ENCODE measurements around the gene NAA60. TPM values are rescaled to one million over a fixed set of nuclear protein-coding genes. Genes with fewer than 3 reads are reported as not detected.
A peak's percentile ranks its signal among the peaks of the same experiment; 100 is the strongest.

NAA60 gene
- total and polyA plus RNA-seq, 2 experiments from 2014 or later = 11.2 to 49.4 TPM

DNA sequence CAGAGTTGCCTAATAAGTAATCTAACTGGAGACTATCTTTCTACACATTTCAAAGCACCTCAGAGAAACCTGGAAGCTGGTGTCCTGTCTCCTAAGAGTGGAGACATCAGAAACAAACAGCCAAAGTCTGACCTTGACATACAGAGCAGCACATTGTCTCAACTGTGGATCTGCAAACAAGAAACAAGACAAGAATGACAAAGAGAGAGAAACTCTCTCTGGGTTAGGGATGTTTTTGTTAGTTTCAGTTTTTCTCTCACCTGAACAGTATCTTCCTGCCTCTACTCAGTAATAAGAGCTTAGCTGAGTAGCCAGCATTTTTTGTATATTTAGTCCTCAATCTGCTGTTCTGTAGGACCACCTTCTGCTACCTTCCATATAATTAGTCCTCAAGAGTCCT lies 9.1 kb upstream of the NAA60 start:
- no peak for DNase-seq
- no peaks in the 10 kb centered on the region for H3K4me1 ChIP-seq (ENCODE audit: insufficient read depth)
- TF ChIP-seq EZH2 (IDR thresholded peaks at IDR 0.05; ENCODE audit: insufficient read depth, poor library complexity, severe bottlenecking) = no peak
- H4K20me1 ChIP-seq (ENCODE audit: insufficient read depth) = no peaks in the 10 kb centered on the region
- in situ Hi-C loops (cut with MboI) = no loop called here
- peaks cover 22% of the 10 kb centered on the region for H3K79me2 ChIP-seq (ENCODE audit: insufficient read depth)
- H3K36me3 ChIP-seq (ENCODE audit: low read depth) = peaks cover 12% of the 10 kb centered on the region; the same call in 1 of the 2 replicates
- H3K4me3 ChIP-seq = no peak overlapping the region
- no peak overlapping the region for H3K4me2 ChIP-seq (ENCODE audit: unreplicated experiment)
- no peaks in the 10 kb centered on the region for H3K9me3 ChIP-seq (ENCODE audit: low read depth)
- no peak overlapping the region for H2AFZ ChIP-seq
- no peaks in the 10 kb centered on the region for H3F3A ChIP-seq (ENCODE audit: insufficient read depth)
- no peak overlapping the region for H3K9ac ChIP-seq
- no peaks in the 10 kb centered on the region for H3K27me3 ChIP-seq (replicated peaks; ENCODE audit: insufficient read depth)
- H3K9me2 ChIP-seq (ENCODE audit: insufficient read depth) = no peaks in the 10 kb centered on the region
- no peak overlapping the region for H3K27ac ChIP-seq

DNA sequence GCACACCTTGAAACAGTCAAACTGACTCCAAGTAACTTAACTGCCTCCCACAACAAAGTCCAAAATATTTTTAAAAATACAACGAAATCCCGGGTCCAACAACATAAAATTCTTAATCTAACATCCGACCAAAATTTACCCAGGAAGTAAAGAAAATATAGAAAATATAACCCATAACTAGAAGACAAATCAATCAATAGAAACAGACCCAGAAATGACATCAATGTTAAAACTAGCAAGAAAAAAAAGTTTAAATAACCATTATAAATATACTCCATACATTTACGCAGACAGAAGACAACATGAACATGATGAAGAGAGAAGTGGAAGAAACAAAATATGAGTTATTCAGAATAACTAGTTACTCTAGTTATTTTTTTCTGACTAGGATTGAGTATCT lies 3.8 kb upstream of the NAA60 start:
- WGBS, 2 experiments (ENCODE audit: low coverage in 1 of 2, low lambda C conversion rate in 2 of 2, missing lambda C conversion rate in 2 of 2) = 55 to 58% methylated on average over 4 of the region's 4 CpGs
- Histone ChIP-seq H3K27me3 (replicated peaks; ENCODE audit: insufficient read depth) (no peaks in the 10 kb centered on the region), H3K9me2 (ENCODE audit: insufficient read depth) (no peaks in the 10 kb centered on the region), H3K4me3 (no peak overlapping the region), H3K79me2 (ENCODE audit: insufficient read depth) (peaks cover 63% of the 10 kb centered on the region), H3K9me3 (ENCODE audit: low read depth) (no peaks in the 10 kb centered on the region), H3K9ac (no peak overlapping the region), H2AFZ (no peak overlapping the region), H3K4me2 (ENCODE audit: unreplicated experiment) (no peak overlapping the region), H3F3A (ENCODE audit: insufficient read depth) (0 out of 2 replicates have a peak, but pooled peaks cover 4% of the 10 kb centered on the region), H4K20me1 (ENCODE audit: insufficient read depth) (no peaks in the 10 kb centered on the region), H3K27ac (no peak overlapping the region), H3K4me1 (ENCODE audit: insufficient read depth) (peaks cover 3% of the 10 kb centered on the region; the same call in 1 of the 2 replicates), H3K36me3 (ENCODE audit: low read depth) (peaks cover 15% of the 10 kb centered on the region)
- no peak for DNase-seq
- TF ChIP-seq EZH2phosphoT487 (IDR thresholded peaks at IDR 0.05; ENCODE audit: insufficient read depth, low read depth) (no peak), EZH2 (IDR thresholded peaks at IDR 0.05; ENCODE audit: insufficient read depth, poor library complexity, severe bottlenecking) (no peak)
- in situ Hi-C loops (cut with MboI) = no loop called here

DNA sequence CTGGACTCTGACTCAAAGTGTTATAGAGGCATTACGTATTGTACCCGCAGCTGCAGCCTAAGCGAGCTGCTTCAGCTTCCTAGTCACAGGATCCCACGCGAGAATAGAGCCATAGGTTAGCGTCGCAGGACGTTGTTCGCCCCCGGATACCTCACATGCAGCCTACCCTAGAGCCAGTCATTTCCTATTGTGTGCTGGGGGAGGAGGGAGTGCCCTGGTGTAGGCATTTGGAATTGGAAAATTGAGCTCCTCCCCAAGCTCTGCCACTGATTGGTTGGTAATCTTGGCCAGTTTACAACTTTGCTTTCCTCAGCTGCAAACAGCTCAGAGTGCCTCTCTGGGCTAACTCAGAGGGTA lies 530 bp downstream of the NAA60 start:
- Histone ChIP-seq H4K20me1 (ENCODE audit: insufficient read depth) (no peaks in the 10 kb centered on the region), H3K9ac (peak overlapping the region; percentile 97), H3K4me3 (peak overlapping the region; percentile 88), H3K9me3 (ENCODE audit: low read depth) (no peaks in the 10 kb centered on the region), H3K4me1 (ENCODE audit: insufficient read depth) (peaks cover 6% of the 10 kb centered on the region; the same call in 1 of the 2 replicates), H3K27ac (peak overlapping the region; percentile 93), H3F3A (ENCODE audit: insufficient read depth) (0 out of 2 replicates have a peak, but pooled peaks cover 4% of the 10 kb centered on the region), H3K79me2 (ENCODE audit: insufficient read depth) (peaks cover 86% of the 10 kb centered on the region), H3K4me2 (ENCODE audit: unreplicated experiment) (peak overlapping the region; percentile 59), H3K27me3 (replicated peaks; ENCODE audit: insufficient read depth) (no peaks in the 10 kb centered on the region), H3K36me3 (ENCODE audit: low read depth) (peaks cover 3% of the 10 kb centered on the region; the same call in 1 of the 2 replicates), H3K9me2 (ENCODE audit: insufficient read depth) (no peaks in the 10 kb centered on the region), H2AFZ (peak overlapping the region; percentile 69)
- peak; percentile 88 for DNase-seq
- TF ChIP-seq EZH2 (IDR thresholded peaks at IDR 0.05; ENCODE audit: insufficient read depth, poor library complexity, severe bottlenecking) (no peak), EZH2phosphoT487 (IDR thresholded peaks at IDR 0.05; ENCODE audit: insufficient read depth, low read depth) (no peak)
- in situ Hi-C loops (cut with MboI) = no loop called here
- 16 to 23% methylated on average over 10 of the region's 10 CpGs for WGBS, 2 experiments (ENCODE audit: low coverage in 1 of 2, low lambda C conversion rate in 2 of 2, missing lambda C conversion rate in 2 of 2)

DNA sequence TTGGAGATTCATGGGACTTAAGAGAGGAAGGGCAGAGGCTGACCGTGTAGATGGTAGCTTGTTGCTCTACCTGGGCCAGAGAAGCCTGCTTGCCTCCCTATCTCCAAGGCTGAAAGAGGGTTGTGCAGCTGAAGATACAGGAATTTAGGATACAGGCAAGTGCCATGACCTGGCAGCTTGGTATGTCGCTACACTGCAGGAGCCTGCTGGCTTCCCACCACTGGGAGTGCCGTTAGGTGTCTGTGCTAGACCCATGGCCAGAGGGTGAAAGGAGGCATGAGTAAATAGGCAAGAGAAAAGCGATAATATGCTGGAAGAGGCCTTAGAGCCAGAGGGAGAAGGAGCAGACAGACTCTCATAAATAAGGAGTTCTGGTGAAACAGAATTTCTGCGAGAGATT lies 10.6 kb downstream of the NAA60 start:
- TF ChIP-seq EZH2 (IDR thresholded peaks at IDR 0.05; ENCODE audit: insufficient read depth, poor library complexity, severe bottlenecking) (no peak), EZH2phosphoT487 (IDR thresholded peaks at IDR 0.05; ENCODE audit: insufficient read depth, low read depth) (no peak)
- Histone ChIP-seq H3K36me3 (ENCODE audit: low read depth) (no peaks in the 10 kb centered on the region; the same call in 1 of the 2 replicates), H3K27ac (no peak overlapping the region), H3F3A (ENCODE audit: insufficient read depth) (peaks cover 15% of the 10 kb centered on the region), H3K79me2 (ENCODE audit: insufficient read depth) (peaks cover 15% of the 10 kb centered on the region), H3K4me1 (ENCODE audit: insufficient read depth) (0 out of 2 replicates have a peak, but pooled peaks cover 14% of the 10 kb centered on the region), H3K4me3 (no peak overlapping the region), H3K27me3 (replicated peaks; ENCODE audit: insufficient read depth) (no peaks in the 10 kb centered on the region), H3K9me3 (ENCODE audit: low read depth) (no peaks in the 10 kb centered on the region), H3K9ac (no peak overlapping the region), H4K20me1 (ENCODE audit: insufficient read depth) (no peaks in the 10 kb centered on the region), H3K4me2 (ENCODE audit: unreplicated experiment) (no peak overlapping the region), H3K9me2 (ENCODE audit: insufficient read depth) (no peaks in the 10 kb centered on the region), H2AFZ (no peak overlapping the region)
- in situ Hi-C loops (cut with MboI) = no loop called here
- 81 to 85% methylated on average over 5 of the region's 5 CpGs for WGBS, 2 experiments (ENCODE audit: low coverage in 1 of 2, low lambda C conversion rate in 2 of 2, missing lambda C conversion rate in 2 of 2)
- DNase-seq = peak; percentile 25

DNA sequence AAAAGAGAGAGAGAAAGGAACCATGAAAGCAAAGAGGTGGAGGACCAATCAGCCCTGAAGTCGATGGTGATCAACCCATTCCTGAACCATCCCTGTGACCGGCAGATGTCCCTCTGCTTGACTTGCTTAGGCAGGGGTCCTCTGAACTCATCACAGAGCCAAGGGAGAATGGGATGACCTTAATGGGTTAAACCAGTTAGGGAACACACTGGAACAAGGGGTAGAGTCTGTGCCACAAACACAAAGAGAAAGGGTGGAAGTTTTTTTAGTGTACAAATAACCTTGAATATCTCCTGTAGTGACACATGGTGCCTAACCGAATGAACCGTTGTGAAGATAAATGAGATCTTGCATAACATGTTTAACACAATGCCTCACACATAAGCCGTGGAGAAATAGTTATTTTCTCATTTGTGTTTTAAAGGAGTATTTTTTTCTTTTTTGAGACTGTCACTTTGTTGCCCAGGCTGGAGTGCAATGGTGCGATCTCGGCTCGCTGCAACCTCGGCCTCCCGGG lies 11.2 kb downstream of the NAA60 start:
- Histone ChIP-seq H3K4me1 (ENCODE audit: insufficient read depth) (peaks cover 20% of the 10 kb centered on the region), H3K79me2 (ENCODE audit: insufficient read depth) (peaks cover 21% of the 10 kb centered on the region), H3K27ac (no peak overlapping the region), H3K36me3 (ENCODE audit: low read depth) (no peaks in the 10 kb centered on the region; the same call in 1 of the 2 replicates), H3K9me2 (ENCODE audit: insufficient read depth) (no peaks in the 10 kb centered on the region), H3K4me3 (no peak overlapping the region), H3K9me3 (ENCODE audit: low read depth) (no peaks in the 10 kb centered on the region), H2AFZ (no peak overlapping the region), H3K9ac (no peak overlapping the region), H3K27me3 (replicated peaks; ENCODE audit: insufficient read depth) (no peaks in the 10 kb centered on the region), H3F3A (ENCODE audit: insufficient read depth) (peaks cover 21% of the 10 kb centered on the region), H3K4me2 (ENCODE audit: unreplicated experiment) (no peak overlapping the region), H4K20me1 (ENCODE audit: insufficient read depth) (no peaks in the 10 kb centered on the region)
- TF ChIP-seq EZH2phosphoT487 (IDR thresholded peaks at IDR 0.05; ENCODE audit: insufficient read depth, low read depth) = no peak
- TF ChIP-seq EZH2 (IDR thresholded peaks at IDR 0.05; ENCODE audit: insufficient read depth, poor library complexity, severe bottlenecking) = no peak
- in situ Hi-C loops (cut with MboI) = no loop called here
- WGBS, 2 experiments (ENCODE audit: low coverage in 1 of 2, low lambda C conversion rate in 2 of 2, missing lambda C conversion rate in 2 of 2) = 68 to 71% methylated on average over 10 of the region's 10 CpGs
- peak; percentile 28 for DNase-seq
